Sigmoid colon (tissue), 4 donors: Measurements from ENCODE around the gene USP38.

Experiments
- EP300 ChIP-seq, 4 donors: sonication (generic); formaldehyde crosslinking; IDR thresholded peaks; one replicate each; pipeline ENCODE4 v1.6.1; 2017; ENCODE audit warnings: antibody characterized with exemption in 4 of 4
- POLR2A ChIP-seq, 2 donors: fragments of 450-650 bp; IDR thresholded peaks; one replicate each; pipeline ENCODE4 v1.6.1; 2016; ENCODE audit warnings: antibody characterized with exemption in 2 of 2, mild to moderate bottlenecking in 2 of 2, moderate library complexity in 2 of 2
- POLR2AphosphoS5 ChIP-seq, 4 donors: sonication (generic); formaldehyde crosslinking; IDR thresholded peaks; one replicate each; pipeline ENCODE4 v1.6.1; 2017; ENCODE audit warnings: antibody characterized with exemption in 4 of 4
- TF ChIP-seq, protein P1 (sequence below), 4 experiments: fragments of 450-650 bp in 3 of 4; fragments of 200-600 bp in 1 of 4; IDR thresholded peaks; one replicate each; pipeline ENCODE4 v1.5.1; 2016 to 2019; ENCODE audit warnings: antibody characterized with exemption in 4 of 4, mild to moderate bottlenecking in 3 of 4, moderate library complexity in 2 of 4

DNA sequence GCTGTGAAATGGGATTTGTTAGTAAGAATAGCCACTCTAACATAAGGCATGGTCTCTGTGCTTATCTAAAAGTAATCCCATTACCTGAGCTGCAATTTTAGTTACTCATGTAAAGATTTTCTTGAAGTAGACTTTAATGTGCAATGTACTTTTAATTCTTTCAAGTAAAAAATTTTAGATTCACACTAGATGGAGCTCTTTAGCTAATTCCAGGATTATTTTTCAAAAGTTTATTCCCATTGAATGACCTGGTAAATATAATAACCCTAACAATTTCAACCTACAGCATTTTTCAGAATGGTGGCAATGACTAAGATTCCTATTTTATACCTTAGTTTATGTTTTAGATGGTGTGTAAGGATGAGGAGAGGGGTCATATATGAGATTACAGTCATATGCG, 18.1 kb downstream of the USP38 start:
- TF ChIP-seq POLR2AphosphoS5 (IDR thresholded peaks at IDR 0.05) (no peak), POLR2A (IDR thresholded peaks at IDR 0.05) (no peak), EP300 (IDR thresholded peaks at IDR 0.05) (no peak)
- TF ChIP-seq, protein P1, sequence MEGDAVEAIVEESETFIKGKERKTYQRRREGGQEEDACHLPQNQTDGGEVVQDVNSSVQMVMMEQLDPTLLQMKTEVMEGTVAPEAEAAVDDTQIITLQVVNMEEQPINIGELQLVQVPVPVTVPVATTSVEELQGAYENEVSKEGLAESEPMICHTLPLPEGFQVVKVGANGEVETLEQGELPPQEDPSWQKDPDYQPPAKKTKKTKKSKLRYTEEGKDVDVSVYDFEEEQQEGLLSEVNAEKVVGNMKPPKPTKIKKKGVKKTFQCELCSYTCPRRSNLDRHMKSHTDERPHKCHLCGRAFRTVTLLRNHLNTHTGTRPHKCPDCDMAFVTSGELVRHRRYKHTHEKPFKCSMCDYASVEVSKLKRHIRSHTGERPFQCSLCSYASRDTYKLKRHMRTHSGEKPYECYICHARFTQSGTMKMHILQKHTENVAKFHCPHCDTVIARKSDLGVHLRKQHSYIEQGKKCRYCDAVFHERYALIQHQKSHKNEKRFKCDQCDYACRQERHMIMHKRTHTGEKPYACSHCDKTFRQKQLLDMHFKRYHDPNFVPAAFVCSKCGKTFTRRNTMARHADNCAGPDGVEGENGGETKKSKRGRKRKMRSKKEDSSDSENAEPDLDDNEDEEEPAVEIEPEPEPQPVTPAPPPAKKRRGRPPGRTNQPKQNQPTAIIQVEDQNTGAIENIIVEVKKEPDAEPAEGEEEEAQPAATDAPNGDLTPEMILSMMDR (IDR thresholded peaks at IDR 0.05) = peak in 2 of 4 experiments; percentile 29 to 46
